ENCODE results near the gene SHF. TPM values are rescaled to one million over a fixed set of nuclear protein-coding genes. Genes with fewer than 3 reads are reported as not detected.
A peak's percentile ranks its signal among the peaks of the same experiment; 100 is the strongest.
"Not testable (repeated sequence)": the region's sequence is repeated elsewhere in the genome, so short reads cannot be mapped to it uniquely, and the experiment has no call there.

Gene SHF
- total RNA-seq: 10 to 100 TPM in 1 of 2 donors, 1 to 10 TPM in 1; 4.7 to 12.0 TPM

DNA sequence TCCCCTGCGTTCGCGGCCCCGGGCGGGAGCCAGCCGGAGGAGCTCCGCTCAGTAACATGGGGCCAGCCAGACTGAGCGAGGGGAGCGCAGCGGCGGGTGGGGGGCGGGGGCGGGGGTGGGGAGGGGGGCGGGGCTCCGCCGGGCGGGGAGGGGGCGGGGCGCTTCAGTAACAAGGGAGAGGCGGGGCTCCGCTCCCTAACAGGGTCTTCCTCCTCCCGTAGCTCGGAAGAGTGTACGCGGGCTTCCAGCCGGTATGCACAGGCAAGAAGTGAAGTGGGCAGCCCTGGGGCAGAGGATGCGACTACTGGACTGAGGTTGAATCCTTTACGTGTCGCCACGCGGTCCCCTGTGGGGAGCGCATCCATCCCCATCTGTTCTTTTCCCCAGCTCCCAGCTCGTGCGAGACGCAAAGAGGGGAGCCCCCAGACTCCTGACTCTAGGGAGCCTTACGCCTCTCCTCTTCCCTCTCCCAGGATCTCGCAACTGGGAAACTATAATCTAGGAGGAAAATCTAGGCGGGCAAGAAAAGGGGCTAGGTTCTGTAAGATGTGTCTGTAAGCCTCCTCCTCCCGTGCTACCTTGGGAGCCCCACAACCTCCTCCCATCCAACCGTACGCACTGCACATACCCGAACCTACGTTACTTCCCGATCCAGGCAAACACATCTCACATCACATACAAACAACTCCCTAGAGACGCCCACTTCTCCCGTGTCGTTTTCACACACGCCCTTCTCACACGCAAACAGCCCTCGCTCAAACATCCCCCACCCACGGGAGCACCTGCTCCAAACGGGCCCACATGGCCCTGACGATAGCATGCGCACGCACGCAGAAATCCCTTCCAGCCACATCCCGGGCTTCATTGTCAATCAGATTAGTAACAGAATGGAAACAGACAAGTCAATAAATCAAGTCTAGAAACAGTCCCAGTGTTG is at the start of gene SHF:
SHF (minus strand) TSS at position 73 of the 937 bp plus-strand sequence; CDS start at position 58, 15 bp downstream.
- TF ChIP-seq, protein P1, sequence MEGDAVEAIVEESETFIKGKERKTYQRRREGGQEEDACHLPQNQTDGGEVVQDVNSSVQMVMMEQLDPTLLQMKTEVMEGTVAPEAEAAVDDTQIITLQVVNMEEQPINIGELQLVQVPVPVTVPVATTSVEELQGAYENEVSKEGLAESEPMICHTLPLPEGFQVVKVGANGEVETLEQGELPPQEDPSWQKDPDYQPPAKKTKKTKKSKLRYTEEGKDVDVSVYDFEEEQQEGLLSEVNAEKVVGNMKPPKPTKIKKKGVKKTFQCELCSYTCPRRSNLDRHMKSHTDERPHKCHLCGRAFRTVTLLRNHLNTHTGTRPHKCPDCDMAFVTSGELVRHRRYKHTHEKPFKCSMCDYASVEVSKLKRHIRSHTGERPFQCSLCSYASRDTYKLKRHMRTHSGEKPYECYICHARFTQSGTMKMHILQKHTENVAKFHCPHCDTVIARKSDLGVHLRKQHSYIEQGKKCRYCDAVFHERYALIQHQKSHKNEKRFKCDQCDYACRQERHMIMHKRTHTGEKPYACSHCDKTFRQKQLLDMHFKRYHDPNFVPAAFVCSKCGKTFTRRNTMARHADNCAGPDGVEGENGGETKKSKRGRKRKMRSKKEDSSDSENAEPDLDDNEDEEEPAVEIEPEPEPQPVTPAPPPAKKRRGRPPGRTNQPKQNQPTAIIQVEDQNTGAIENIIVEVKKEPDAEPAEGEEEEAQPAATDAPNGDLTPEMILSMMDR (IDR thresholded peaks at IDR 0.05): no peak

GRCh38 chr15:45236806-45237205 is 49.0 kb upstream of the SHF start:
- peak overlapping the region in 1 of 2 donors; percentile 48 for H3K27ac ChIP-seq
- H3K4me3 ChIP-seq; H3K4me1 ChIP-seq; H3K36me3 ChIP-seq; DNase-seq (ENCODE audit: low spot score); H3K27me3 ChIP-seq: not testable (repeated sequence)
- H3K9me3 ChIP-seq: peaks cover under 1 to 40% of the 10 kb centered on the region in 2 donors

More for the DNA sequence above, at the start of gene SHF:
- peaks cover 0 to 26% of the 10 kb centered on the region in 2 donors for H3K4me1 ChIP-seq
- DNase-seq (ENCODE audit: low spot score): no peak
- no peaks in the 10 kb centered on the region for H3K27me3 ChIP-seq
- peak within 1 kb of the TSS; percentile 80 to 81 for H3K27ac ChIP-seq
- H3K36me3 ChIP-seq: no peaks in the 10 kb centered on the region
- H3K9me3 ChIP-seq: no peaks in the 10 kb centered on the region
- H3K4me3 ChIP-seq: peak within 1 kb of the TSS; percentile 77 to 81

DNA sequence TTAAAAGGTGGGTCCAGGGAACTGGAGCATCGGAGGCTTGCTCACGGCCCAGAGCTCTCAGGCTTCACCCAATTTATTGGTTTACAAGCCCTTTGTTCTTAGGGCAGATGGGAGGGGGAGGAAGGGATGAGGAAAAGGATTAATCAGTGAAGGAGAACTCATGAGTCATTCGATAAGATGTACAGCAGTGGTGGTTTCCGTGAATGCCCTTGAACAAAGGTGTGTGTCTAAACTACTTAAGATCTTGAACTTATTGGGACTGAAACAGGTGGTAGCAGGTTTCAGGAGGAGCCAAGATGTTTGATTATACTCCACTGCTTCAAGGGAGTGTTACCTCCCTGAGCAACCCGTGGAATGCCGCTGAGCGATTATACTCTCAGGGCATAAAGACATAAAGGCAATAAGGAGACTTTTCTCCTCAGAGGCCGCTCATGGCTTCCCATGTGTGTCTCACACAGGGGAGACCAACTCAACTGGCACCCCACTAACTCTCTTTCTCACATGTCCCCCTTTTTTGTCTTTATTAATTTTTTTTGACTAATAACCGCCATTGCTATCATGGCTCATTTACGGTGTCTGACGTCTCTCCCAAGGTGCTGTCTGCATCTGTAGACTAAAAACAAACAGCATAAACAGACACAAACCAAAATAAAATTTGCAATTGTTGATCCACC is 46.9 kb upstream of the SHF start:
- H3K4me3 ChIP-seq: no peak overlapping the region
- H3K27me3 ChIP-seq: no peaks in the 10 kb centered on the region
- DNase-seq (ENCODE audit: low spot score): no peak
- H3K27ac ChIP-seq: no peak overlapping the region
- peaks cover 0 to 7% of the 10 kb centered on the region in 2 donors for H3K4me1 ChIP-seq
- H3K36me3 ChIP-seq: no peaks in the 10 kb centered on the region
- TF ChIP-seq, protein P1 (IDR thresholded peaks at IDR 0.05): no peak
- H3K9me3 ChIP-seq: peaks cover 0 to 25% of the 10 kb centered on the region in 2 donors

DNA sequence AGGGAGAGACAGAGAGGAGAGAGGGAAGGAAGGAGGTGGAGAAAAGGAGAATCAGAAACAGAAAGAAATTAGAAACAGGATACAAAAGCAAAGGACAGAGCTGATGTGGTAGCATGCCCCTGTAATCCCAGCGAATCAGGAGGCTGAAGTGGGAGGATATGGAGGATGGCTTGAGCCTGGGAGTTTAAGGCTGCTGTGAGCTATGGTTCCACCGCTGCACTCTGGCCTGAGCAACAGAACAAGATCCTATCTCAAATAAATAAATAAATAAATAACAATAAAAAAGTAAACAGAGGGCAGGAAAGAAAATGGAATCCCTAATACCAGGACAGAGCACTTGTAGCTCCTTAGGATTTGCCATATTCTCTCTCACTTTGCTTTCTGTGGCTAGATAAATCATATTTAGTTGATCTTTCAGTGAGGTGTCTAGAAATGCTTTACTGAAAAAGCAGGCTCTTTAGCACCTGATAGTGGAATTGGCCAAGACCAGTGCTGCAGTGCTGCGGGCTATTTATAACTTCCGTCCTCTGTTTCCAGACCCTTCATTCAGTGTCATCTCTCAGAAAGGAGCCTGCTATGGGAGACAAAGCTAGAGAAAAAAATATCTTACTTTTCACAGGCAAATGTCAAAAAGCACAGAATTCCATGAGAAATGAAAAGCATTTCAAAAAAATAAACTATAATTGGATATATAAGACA is 44.2 kb upstream of the SHF start:
- H3K4me3 ChIP-seq: no peak overlapping the region
- H3K27me3 ChIP-seq: no peaks in the 10 kb centered on the region
- H3K9me3 ChIP-seq: peaks cover 0 to 18% of the 10 kb centered on the region in 2 donors
- no peak for DNase-seq (ENCODE audit: low spot score)
- no peaks in the 10 kb centered on the region for H3K36me3 ChIP-seq
- peak overlapping the region; percentile 67 to 87 for H3K27ac ChIP-seq
- peaks cover 0 to 9% of the 10 kb centered on the region in 2 donors for H3K4me1 ChIP-seq
- TF ChIP-seq, protein P1 (IDR thresholded peaks at IDR 0.05): no peak

- peaks cover 0 to 18% of the 10 kb centered on the region in 2 donors for H3K9me3 ChIP-seq
- H3K36me3 ChIP-seq: no peaks in the 10 kb centered on the region
- H3K4me3 ChIP-seq: no peak overlapping the region
- H3K27me3 ChIP-seq: no peaks in the 10 kb centered on the region
- no peak for DNase-seq (ENCODE audit: low spot score)
- H3K27ac ChIP-seq: peak overlapping the region; percentile 67 to 87
- peaks cover 0 to 9% of the 10 kb centered on the region in 2 donors for H3K4me1 ChIP-seq
- TF ChIP-seq, protein P1 (IDR thresholded peaks at IDR 0.05): no peak
Measured at GRCh38 chr15:45231132-45231531, 43.4 kb upstream of the SHF start.
